ENCODE data around the gene SPATA2L.

Gene SPATA2L, protein sequence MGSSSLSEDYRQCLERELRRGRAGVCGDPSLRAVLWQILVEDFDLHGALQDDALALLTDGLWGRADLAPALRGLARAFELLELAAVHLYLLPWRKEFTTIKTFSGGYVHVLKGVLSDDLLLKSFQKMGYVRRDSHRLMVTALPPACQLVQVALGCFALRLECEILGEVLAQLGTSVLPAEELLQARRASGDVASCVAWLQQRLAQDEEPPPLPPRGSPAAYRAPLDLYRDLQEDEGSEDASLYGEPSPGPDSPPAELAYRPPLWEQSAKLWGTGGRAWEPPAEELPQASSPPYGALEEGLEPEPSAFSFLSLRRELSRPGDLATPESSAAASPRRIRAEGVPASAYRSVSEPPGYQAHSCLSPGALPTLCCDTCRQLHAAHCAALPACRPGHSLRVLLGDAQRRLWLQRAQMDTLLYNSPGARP

GRCh38 chr16:89701425-89702406 lies at the start of gene SPATA2L:
TSS of gene SPATA2L (minus strand) at chr16:89701705. CDS start at chr16:89701232, 473 bp downstream.
- DNase-seq, result peak; percentile 62

GRCh38 chr16:89749637-89750036 lies 48.1 kb upstream of the SPATA2L start:
- no peak for DNase-seq

- no peak for DNase-seq
Measured at GRCh38 chr16:89748921-89749320, 47.4 kb upstream of the SPATA2L start.

DNA sequence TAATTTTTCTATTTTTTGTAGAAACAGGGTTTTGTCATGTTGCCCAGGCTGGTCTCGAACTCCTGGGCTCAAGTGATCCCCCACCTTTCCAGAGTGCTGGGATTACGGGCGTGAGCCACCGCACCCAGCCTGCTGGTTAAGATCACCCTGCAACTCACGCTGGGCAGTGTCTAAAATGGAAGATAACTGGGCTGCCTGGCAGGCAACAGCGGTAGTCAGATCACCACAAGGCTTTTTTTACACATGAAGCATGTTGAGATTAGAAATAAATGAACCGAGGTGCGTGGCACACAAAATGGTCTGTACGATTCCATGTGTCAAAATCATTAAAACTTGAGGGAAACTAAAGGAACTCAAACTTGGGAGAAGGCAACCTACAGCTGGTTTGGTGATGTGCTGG lies 46.6 kb upstream of the SPATA2L start:
- no peak for DNase-seq

DNA sequence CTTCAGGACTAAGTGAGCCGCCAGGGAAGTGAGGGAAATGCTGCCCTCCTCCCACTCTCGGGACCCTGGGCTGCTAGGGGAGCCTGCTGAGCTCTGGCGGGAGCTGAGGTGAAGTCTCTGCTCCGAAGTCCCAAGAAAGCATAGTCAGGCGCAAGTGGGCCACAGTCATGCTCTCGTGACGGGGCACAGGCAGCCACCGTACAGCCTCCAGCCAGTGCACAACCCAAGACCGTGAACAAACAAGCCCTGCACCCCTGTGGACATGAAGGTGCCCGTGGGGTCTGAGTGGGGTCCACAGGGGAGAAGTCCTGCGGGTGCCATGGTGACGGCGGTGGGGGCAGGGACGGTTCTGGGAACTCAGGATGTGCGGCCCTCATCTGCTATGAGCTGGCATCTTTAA lies 44.5 kb upstream of the SPATA2L start:
- no peak for DNase-seq

DNA sequence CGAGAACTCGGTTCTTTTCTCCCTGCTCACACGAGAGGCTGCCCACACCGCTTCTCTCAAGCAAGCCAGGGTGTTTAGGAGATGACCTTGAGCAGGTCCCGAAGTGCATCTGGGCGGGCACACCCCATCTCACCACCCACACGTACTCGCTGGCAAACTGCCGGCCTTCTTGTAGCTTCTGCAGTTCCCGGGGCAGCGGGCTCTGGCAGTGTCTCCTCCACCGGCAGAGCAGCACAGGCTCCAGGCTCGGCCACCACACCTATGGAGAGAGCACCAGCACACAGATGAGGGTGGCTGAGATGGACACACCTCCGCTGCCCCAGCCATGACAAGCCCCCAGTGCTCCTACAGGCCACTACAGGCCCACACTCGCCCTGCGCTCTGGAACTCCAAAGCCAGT lies 43.3 kb upstream of the SPATA2L start:
- DNase-seq, result no peak

DNA sequence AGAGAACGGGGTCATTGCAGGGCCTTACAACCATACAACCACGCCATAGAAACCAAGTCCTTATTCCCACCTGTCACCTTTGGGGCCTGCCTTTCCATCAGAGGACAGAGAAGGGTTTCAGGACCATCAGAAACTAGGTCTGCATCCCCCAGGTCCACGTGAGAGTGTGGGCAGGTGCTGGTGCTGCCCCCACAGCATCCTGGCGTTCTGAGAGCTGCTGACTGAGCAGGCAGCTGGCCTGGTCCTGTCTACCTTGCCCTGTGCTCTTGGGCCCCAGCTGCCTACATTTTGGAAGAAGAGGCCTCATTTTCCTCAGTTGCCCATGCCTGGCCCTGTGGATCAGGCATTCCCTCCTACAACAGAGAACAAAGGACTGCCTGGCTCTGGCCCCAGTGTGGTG lies 41.4 kb upstream of the SPATA2L start:
- DNase-seq, result no peak

- DNase-seq, result no peak
Measured at GRCh38 chr16:89741342-89742014, 40.0 kb upstream of the SPATA2L start.

DNA sequence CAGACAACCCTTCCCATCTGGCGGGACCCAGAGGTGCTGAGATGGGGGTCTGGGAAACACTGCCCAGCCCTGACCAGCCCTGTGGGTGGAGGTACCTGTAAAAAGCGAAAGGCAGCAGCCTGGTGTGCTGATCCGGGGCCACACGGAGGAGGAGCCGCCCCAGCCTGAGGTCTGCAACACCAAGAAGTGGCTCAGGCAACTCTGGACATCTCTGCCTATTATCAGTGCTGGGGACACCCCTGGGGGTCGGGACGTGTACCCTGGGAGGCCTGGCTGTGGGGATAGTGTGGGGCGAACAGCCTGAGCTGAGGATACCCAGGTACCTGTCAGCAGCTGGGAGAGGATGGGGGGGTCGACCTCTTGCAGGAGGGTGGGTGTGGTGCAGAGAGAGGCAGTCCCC lies 37.9 kb upstream of the SPATA2L start:
- no peak for DNase-seq

- no peak for DNase-seq
Measured at GRCh38 chr16:89738538-89739317, 37.2 kb upstream of the SPATA2L start.

- no peak for DNase-seq
Measured at GRCh38 chr16:89738072-89738377, 36.5 kb upstream of the SPATA2L start.

GRCh38 chr16:89737341-89738071 lies 36.0 kb upstream of the SPATA2L start:
- no peak for DNase-seq

- no peak for DNase-seq
Measured at GRCh38 chr16:89736554-89736953, 35.0 kb upstream of the SPATA2L start.

DNA sequence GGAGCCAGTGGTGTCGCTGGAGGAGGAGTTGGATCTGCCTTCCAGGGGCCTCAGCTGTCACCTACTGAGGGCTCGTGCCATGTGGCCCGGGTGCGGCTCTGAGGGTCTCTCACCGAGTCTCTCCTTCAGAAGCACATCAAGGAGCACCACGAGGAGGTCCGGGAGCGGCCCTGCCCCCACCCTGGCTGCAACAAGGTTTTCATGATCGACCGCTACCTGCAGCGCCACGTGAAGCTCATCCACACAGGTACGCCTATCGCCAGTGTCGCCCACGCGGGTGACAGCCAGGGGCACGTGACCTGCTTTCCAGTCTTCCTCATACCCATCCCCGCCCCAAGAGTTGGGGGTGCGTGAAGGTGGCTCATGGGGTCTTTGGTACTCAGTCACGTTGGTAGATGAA lies 32.3 kb upstream of the SPATA2L start:
- no peak for DNase-seq

DNA sequence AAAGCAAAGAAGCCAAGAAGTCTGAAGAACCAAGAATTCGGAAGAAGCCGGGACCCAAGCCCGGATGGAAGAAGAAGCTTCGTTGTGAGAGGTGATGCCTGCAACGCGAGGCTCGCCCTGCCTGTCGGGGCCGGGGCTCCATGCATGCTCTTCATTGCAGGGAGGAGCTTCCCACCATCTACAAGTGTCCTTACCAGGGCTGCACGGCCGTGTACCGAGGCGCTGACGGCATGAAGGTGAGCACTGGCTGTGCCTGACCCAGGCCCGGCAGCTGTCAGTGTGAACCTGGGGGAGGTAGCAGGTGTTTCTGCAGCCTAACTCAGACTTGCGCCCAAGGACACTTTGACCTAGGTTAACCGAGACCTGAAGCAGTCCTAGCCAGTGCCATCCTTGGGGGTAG lies 31.8 kb upstream of the SPATA2L start:
- DNase-seq, result no peak

DNA sequence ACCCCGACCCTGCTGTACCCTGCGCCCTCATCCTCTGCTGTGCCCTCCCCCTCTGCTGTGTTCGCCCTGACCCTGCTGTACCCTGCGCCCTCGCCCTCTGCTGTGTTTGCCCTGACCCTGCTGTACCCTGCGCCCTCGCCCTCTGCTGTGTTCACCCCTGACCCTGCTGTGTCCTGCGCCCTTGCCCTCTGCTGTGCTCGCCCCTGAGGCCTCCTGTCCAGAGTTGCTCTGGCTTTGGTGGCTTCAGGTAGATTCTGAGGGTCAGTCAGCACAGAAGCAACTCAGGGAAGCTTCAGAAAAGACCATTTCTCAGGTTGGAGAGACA lies 31.4 kb upstream of the SPATA2L start:
- DNase-seq, result no peak

GRCh38 chr16:89732142-89732917 lies 30.8 kb upstream of the SPATA2L start:
- no peak for DNase-seq

DNA sequence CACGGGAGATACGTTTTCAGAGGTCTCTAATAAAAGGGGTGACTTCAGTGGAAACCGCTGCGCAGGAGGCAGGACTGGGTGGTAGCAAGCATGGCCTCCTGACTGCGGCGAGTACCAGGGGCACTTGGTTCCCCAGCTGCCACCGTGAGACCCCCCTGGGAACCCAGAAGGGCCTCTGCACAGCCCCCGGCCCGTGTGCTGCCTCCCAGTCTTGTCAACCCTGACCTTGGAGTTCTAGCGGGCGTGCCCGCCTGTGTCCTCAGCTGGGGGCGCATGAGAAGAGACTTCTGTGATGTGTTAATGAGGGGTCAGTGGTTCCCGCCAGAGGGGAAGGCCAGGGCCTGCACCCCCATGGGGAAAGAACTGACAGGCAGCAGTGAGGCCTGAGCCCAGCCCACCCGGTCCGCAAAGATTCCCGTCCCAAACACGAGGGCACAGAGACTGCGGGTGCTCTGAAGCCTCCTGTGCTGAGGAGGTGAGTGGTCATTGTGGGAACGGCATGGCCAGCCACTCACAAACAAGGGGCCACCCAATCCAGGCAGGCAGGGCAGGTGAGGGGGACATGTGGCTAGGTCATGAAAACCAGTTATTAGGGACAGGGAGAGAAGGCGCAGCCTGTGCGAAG lies 29.2 kb upstream of the SPATA2L start:
- DNase-seq, result no peak

- no peak for DNase-seq
Measured at GRCh38 chr16:89729863-89730593, 28.5 kb upstream of the SPATA2L start.

- DNase-seq, result no peak
Measured at GRCh38 chr16:89729293-89729692, 27.8 kb upstream of the SPATA2L start.

Data from HCEC 1CT (cell line).